GM21367 (cell line): ENCODE results near the gene PAX2.

Source experiments
- ATAC-seq: cut with Tn5 transposase; IDR thresholded peaks from one replicate; pipeline ENCODE4 v1.9.1; 2021; ENCODE audit not compliant: unreplicated experiment

PAX2 gene

DNA sequence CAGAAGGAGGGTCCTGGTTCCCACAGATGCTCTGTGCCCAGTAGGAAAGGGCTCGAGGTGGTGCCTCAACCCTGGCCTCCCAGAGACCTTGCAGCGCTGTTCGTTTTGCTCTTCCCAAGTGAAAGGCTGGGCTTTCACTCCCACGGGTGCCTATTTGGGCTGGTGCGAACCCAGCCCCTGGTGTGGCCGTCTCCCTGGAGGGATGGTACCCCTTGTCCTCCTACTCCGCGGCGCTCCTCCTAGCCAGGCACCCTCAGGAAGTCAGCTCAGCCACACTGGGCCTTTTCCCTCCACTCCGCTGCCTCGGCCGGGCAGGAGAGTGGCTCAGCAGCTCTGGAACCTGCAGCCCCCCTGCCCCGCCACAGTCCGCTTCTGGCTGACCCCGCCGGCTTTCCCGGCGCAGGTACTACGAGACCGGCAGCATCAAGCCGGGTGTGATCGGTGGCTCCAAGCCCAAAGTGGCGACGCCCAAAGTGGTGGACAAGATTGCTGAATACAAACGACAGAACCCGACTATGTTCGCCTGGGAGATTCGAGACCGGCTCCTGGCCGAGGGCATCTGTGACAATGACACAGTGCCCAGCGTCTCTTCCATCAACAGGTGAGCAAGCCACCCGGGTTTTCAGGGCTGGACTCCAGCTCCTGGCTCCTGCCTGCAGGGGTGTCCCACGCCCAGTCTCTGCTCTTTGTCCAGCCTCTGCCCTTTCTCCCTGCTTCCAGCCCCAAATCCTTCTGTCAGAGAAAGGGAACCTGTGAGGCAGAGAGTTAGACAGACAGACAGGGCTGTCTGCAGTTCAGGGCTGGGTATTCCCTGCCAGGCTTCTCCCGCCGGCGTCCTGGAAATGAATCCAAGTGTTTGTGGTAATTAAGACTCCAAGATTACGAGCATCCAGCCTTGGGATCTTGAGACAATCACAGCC lies 5.2 kb downstream of the PAX2 start:
- ATAC-seq = no peak

- no peak for ATAC-seq
Observed at GRCh38 chr10:100751211-100751933, 6.0 kb downstream of the PAX2 start.

DNA sequence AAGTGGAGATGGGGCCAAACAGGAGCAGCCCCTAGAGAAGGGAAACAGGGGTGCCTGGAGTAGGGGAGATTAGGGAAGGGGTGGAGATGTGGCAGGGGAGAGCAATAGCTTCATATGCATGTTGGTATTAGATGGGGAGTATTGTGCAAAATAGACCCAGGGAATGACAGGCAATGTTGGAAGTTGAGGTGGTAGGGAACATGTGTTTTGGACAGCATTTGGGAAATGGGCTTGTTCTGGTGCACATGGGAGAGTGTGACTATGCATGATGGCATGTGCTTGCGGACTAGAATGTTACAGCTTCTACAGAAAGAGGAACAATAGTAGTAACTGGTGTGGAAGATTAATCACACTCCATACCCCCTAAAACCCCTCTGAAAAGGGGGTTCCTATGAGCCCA lies 10.4 kb downstream of the PAX2 start:
- no peak for ATAC-seq

- ATAC-seq = no peak
Observed at GRCh38 chr10:100759331-100759730, 13.9 kb downstream of the PAX2 start.

DNA sequence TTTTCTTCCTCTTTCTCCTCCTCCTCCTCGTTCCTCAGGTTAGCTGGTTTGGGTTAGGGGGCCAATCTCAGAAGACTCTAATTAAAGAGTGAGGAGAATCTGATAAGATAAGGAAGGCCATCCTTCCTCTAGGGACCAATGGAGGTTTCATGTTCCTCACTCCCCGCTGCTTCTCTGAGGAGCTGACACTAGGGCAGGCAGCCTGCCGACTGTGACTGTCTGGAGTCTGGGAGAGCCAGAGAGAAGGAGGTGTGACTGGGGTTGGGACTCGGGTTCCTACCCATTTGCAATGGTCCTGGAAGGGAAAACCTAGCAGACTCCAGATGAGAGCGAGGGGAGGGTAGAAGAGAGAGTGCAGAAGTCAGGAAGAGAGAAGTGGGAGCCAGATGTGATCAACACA lies 15.3 kb downstream of the PAX2 start:
- no peak for ATAC-seq

DNA sequence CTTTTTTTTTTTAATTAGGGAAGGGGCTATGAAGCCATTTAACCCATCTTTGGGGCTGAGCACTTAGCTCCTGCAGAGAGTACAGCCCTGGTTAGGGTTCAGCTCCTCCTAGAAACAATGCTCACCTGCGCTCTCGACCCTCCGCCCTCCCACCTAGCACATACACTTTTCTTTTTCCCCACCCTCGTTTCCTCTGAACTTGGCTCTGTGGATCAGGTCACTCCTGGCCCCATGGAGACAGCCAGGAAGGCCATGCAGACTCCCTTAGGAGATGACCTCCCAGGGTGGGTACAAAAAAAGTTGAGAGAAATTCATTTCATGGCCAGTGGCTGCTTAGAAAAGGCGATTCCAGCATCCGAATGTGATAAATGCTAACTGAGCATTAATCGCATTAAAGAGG lies 15.8 kb downstream of the PAX2 start:
- no peak for ATAC-seq

- ATAC-seq = no peak
Observed at GRCh38 chr10:100763043-100763747, 17.8 kb downstream of the PAX2 start.

GRCh38 chr10:100766693-100767421 lies 21.5 kb downstream of the PAX2 start:
- ATAC-seq = no peak

GRCh38 chr10:100767422-100767775 lies 22.0 kb downstream of the PAX2 start:
- no peak for ATAC-seq

DNA sequence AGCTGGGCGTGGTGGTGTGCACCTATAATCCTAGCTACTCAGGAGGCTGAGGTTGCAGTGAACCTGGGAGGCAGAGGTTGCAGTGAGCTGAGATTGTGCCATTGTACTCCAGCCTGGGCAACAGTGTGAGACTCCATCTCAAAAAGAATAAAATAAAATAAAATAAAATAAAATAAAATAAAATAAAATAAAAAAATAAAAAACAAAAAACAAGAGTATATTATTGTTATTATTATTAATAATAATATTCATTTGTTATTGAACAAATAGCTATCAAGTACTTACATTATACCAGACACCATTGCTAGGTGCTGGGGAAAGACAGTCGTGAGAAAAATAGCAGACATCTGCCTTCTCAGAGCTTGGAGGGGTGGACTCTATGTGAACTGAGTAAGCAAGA lies 24.1 kb downstream of the PAX2 start:
- no peak for ATAC-seq

GRCh38 chr10:100773646-100774045 lies 28.3 kb downstream of the PAX2 start:
- no peak for ATAC-seq

DNA sequence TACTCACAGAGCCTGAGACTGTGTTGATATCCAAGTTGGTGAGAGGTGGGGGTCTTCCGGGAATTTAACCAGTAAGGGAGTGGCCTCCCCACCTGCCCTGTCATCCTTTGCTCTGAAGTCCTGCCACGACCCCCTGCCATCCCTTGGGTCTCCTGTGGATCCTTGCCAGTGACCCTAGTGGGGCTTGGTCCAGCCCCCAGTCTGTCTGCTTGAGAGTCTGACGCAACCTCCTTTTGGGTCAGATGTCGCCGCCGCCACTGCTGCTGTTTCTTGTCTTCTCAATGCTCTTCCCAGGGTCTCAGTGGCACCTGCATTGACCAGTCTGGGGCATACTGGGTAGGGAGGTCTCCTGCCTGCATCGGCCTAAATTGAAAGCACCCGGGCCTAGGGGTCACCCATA lies 28.8 kb downstream of the PAX2 start:
- no peak for ATAC-seq

- ATAC-seq = no peak
Observed at GRCh38 chr10:100774876-100775275, 29.5 kb downstream of the PAX2 start.

GRCh38 chr10:100775386-100775785 lies 30.0 kb downstream of the PAX2 start:
- ATAC-seq = no peak

DNA sequence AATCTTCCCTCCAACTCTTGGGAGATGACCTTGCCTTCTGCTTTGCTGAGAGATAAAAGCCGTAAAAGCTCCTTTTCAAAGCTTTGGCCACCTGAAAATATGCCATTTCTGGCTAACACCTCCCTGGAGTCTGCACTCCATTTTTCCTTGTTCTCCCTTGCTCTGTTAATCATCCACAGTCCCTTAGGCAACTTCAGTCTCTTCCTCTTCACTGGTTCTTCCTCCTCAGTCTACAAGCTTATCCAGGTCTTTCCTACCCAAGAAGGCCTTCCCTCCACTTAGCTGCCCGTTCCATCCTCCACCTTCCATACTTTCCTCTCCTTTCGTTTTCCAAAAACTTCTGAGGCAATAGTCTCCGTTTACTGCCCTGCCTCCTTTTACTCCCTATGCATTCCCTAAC lies 30.5 kb downstream of the PAX2 start:
- no peak for ATAC-seq

GRCh38 chr10:100776671-100777070 lies 31.3 kb downstream of the PAX2 start:
- ATAC-seq = no peak

- ATAC-seq = no peak
Observed at GRCh38 chr10:100779329-100779728, 33.9 kb downstream of the PAX2 start.

- no peak for ATAC-seq
Observed at GRCh38 chr10:100780324-100780723, 34.9 kb downstream of the PAX2 start.

DNA sequence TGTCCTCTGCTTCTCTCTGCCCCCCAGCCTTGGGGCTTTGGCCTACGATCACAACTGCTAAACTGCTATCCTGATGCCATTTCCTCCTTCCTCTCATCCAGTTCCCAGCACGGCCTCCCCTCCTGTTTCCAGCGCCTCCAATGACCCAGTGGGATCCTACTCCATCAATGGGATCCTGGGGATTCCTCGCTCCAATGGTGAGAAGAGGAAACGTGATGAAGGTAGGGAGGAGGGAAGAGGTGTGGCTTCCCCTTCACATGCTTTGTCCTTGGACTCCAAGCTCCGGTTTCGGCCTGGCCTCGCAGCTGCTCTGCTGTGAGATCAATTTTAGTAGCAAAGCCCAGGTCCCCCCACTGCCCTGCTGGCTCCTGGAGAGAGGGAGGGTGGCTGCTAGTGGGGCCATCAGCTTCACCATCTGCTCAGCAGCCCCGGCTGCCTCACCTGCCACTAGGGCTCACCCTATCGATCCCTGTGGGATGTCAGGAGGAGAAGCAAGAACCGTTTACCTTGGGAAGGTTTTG lies 35.8 kb downstream of the PAX2 start:
- ATAC-seq = no peak

- no peak for ATAC-seq
Observed at GRCh38 chr10:100782461-100783244, 37.3 kb downstream of the PAX2 start.
